GM21825 (cell line): ENCODE data around the gene SGCA.

Source experiments
- ATAC-seq: cut with Tn5 transposase; IDR thresholded peaks from one replicate; pipeline ENCODE4 v1.9.1; 2021; ENCODE audit warnings: mild to moderate bottlenecking, moderate library complexity; ENCODE audit not compliant: unreplicated experiment

SGCA gene

GRCh38 chr17:50181144-50181543 is 15.3 kb downstream of the SGCA start:
- no peak for ATAC-seq

- no peak for ATAC-seq
Measured at GRCh38 chr17:50181591-50182560, 16.1 kb downstream of the SGCA start.

GRCh38 chr17:50182783-50183420 is 17.1 kb downstream of the SGCA start:
- no peak for ATAC-seq

GRCh38 chr17:50183421-50183994 is 17.7 kb downstream of the SGCA start:
- no peak for ATAC-seq

- ATAC-seq: no peak
Measured at GRCh38 chr17:50184064-50184463, 18.3 kb downstream of the SGCA start.

GRCh38 chr17:50184611-50185398 is 19.0 kb downstream of the SGCA start:
- no peak for ATAC-seq

- ATAC-seq: no peak
Measured at GRCh38 chr17:50185631-50186471, 20.0 kb downstream of the SGCA start.

- ATAC-seq: no peak
Measured at GRCh38 chr17:50186661-50187393, 21.0 kb downstream of the SGCA start.

- ATAC-seq: no peak
Measured at GRCh38 chr17:50187394-50187725, 21.6 kb downstream of the SGCA start.

- no peak for ATAC-seq
Measured at GRCh38 chr17:50187751-50188530, 22.1 kb downstream of the SGCA start.

GRCh38 chr17:50188531-50188920 is 22.7 kb downstream of the SGCA start:
- no peak for ATAC-seq

- no peak for ATAC-seq
Measured at GRCh38 chr17:50188921-50189549, 23.2 kb downstream of the SGCA start.

GRCh38 chr17:50189550-50190292 is 23.9 kb downstream of the SGCA start:
- no peak for ATAC-seq

GRCh38 chr17:50190293-50190602 is 24.4 kb downstream of the SGCA start:
- no peak for ATAC-seq

- no peak for ATAC-seq
Measured at GRCh38 chr17:50190603-50191358, 25.0 kb downstream of the SGCA start.

GRCh38 chr17:50191359-50192143 is 25.7 kb downstream of the SGCA start:
- ATAC-seq: no peak
